IMR-90 (cell line): ENCODE measurements around the gene AFG3L2.

Experiments used
- CTCF ChIP-seq: conservative IDR thresholded peaks from 2 replicates; pipeline ENCODE4 v1.5.1; 2012; ENCODE audit warnings: mild to moderate bottlenecking, low read depth, low read length, improper control_type of control experiment
- POLR2A ChIP-seq: IDR thresholded peaks from 2 replicates; pipeline ENCODE4 v1.6.1; 2012; ENCODE audit warnings: mild to moderate bottlenecking, low read depth, low read length
- RAD21 ChIP-seq: IDR thresholded peaks from 2 replicates; pipeline ENCODE4 v1.6.1; 2012; ENCODE audit warnings: low read length, improper control_type of control experiment

GRCh38 chr18:12279781-12280531, 97.1 kb downstream of the AFG3L2 start:
- TF ChIP-seq CTCF, result no peak
- no peak for TF ChIP-seq POLR2A
- TF ChIP-seq RAD21, result no peak
